H1 (cell line): Measurements from ENCODE around the gene EXT2. TPM values are rescaled to one million over a fixed set of nuclear protein-coding genes. Genes with fewer than 3 reads are reported as not detected.

ENCODE experiments used
- CTCF ChIA-PET: fragments of 300-600 bp; sonication (Branson Sonifier 250); formaldehyde crosslinking; loops from one replicate; lab custom pipeline; 2021; ENCODE audit not compliant: partially characterized antibody; lab: Charles Lee
- POLR2A ChIA-PET: fragments of 300-600 bp; sonication (Branson Sonifier 250); formaldehyde crosslinking; loops from one replicate; lab custom pipeline; 2021; ENCODE audit warnings: inconsistent platforms; ENCODE audit not compliant: partially characterized antibody; lab: Charles Lee
- DNase-seq, 2 experiments: peaks; one replicate each; pipeline versions ENCODE4 v3.0.0 to v3.0.0-alpha.2; 2010 to 2022; ENCODE audit warnings: low spot score in 2 of 2, low read depth in 1 of 2, mixed read lengths in 1 of 2
- FAIRE-seq: peaks from 2 replicates; lab custom pipeline; 2011; peaks lifted over from hg19 to GRCh38; lab: Jason Lieb, UNC
- H2AFZ ChIP-seq: 2 replicates; pipeline ENCODE4 v1.8.1; 2012; ENCODE audit warnings: low read length, inconsistent platforms
- H2AK5ac ChIP-seq: 2 replicates; pipeline ENCODE4 v1.6.1; 2013; ENCODE audit warnings: low read depth, low read length
- H2BK120ac ChIP-seq: replicated peaks from 2 replicates; pipeline ENCODE3; 2013; ENCODE audit warnings: low read depth, low read length, inconsistent platforms
- H2BK12ac ChIP-seq: 2 replicates; pipeline ENCODE4 v1.6.1; 2013; ENCODE audit warnings: low read depth, low read length
- H2BK15ac ChIP-seq: 2 replicates; pipeline ENCODE4 v1.6.1; 2013; ENCODE audit warnings: low read length
- H2BK20ac ChIP-seq: 2 replicates; pipeline ENCODE4 v1.6.1; 2013; ENCODE audit warnings: low read length
- H2BK5ac ChIP-seq: 2 replicates; pipeline ENCODE4 v1.6.1; 2013; ENCODE audit warnings: low read depth, low read length
- H3K14ac ChIP-seq: 2 replicates; pipeline ENCODE4 v1.6.1; 2013; ENCODE audit warnings: inconsistent platforms; ENCODE audit not compliant: insufficient read length
- H3K18ac ChIP-seq: 2 replicates; pipeline ENCODE4 v1.6.1; 2013; ENCODE audit warnings: low read length; ENCODE audit errors: extremely low read depth
- H3K23ac ChIP-seq: 2 replicates; pipeline ENCODE4 v1.6.1; 2013; ENCODE audit warnings: inconsistent platforms; ENCODE audit not compliant: insufficient read length
- H3K23me2 ChIP-seq: 2 replicates; pipeline ENCODE4 v1.6.1; 2013; ENCODE audit warnings: low read depth, low read length
- H3K27ac ChIP-seq: 2 replicates; pipeline ENCODE4 v1.6.1; 2011; ENCODE audit warnings: low read depth, low read length, inconsistent platforms
- H3K27me3 ChIP-seq, 4 experiments: replicated peaks in 1 of 4; 1 replicate in 1 of 4; 2 replicates in 3 of 4; pipeline versions ENCODE4 v1.6.1 to v1.8.1; 2011 to 2013; ENCODE audit warnings: low read length in 3 of 4, mild to moderate bottlenecking in 3 of 4, inconsistent platforms in 2 of 4, mixed read lengths in 2 of 4, moderate library complexity in 1 of 4; ENCODE audit not compliant: control insufficient read depth in 3 of 4, insufficient read depth in 3 of 4; ENCODE audit errors: extremely low read depth in 1 of 4
- H3K36me3 ChIP-seq, 4 experiments: 2 replicates each; pipeline versions ENCODE4 v1.6.1 to v1.8.1; 2011 to 2013; ENCODE audit warnings: mild to moderate bottlenecking in 4 of 4, low read length in 3 of 4, moderate library complexity in 2 of 4, control low read depth in 1 of 4, inconsistent platforms in 1 of 4; ENCODE audit not compliant: insufficient read depth in 4 of 4, control insufficient read depth in 2 of 4
- H3K4ac ChIP-seq: replicated peaks from 2 replicates; pipeline ENCODE3; 2013; ENCODE audit warnings: low read length, low read depth, mixed read lengths, inconsistent platforms; ENCODE audit not compliant: insufficient read length
- H3K4me1 ChIP-seq, 4 experiments: replicated peaks in 1 of 4; 1 replicate in 1 of 4; 2 replicates in 3 of 4; pipeline versions ENCODE4 v1.6.1 to v1.8.1; 2011 to 2013; ENCODE audit warnings: low read length in 3 of 4, inconsistent platforms in 2 of 4, mixed read lengths in 1 of 4; ENCODE audit not compliant: insufficient read depth in 4 of 4, control insufficient read depth in 3 of 4
- H3K4me2 ChIP-seq, 2 experiments: 2 replicates each; pipeline versions ENCODE4 v1.6.1 to v1.8.1; 2011 to 2013; ENCODE audit warnings: low read depth in 2 of 2, low read length in 2 of 2, control low read depth in 1 of 2, inconsistent platforms in 1 of 2, mild to moderate bottlenecking in 1 of 2; ENCODE audit not compliant: insufficient read depth in 1 of 2
- H3K4me3 ChIP-seq, 4 experiments: fragments of 200-600, 300-600 bp in 1 of 4; sonication (generic), shearing (Covaris generic), sonication (Bioruptor Twin) in 1 of 4; 2 replicates each; pipeline versions ENCODE4 v1.5.1 to v1.8.1; 2011 to 2016; ENCODE audit warnings: low read length in 4 of 4, low read depth in 3 of 4, control low read depth in 2 of 4, inconsistent platforms in 2 of 4, mild to moderate bottlenecking in 2 of 4, mixed read lengths in 1 of 4, moderate library complexity in 1 of 4; ENCODE audit not compliant: insufficient read depth in 2 of 4; ENCODE audit errors: extremely low read depth in 1 of 4
- H3K56ac ChIP-seq: replicated peaks from 2 replicates; pipeline ENCODE3; 2013; ENCODE audit warnings: low read depth, mild to moderate bottlenecking, mixed read lengths, low read length, inconsistent platforms; ENCODE audit not compliant: insufficient read length
- H3K79me1 ChIP-seq: 2 replicates; pipeline ENCODE4 v1.6.1; 2013; ENCODE audit warnings: low read depth, low read length, control low read depth
- H3K79me2 ChIP-seq, 2 experiments: 2 replicates each; pipeline versions ENCODE4 v1.6.1 to v1.8.1; 2012 to 2013; ENCODE audit warnings: low read length in 2 of 2, mild to moderate bottlenecking in 2 of 2, inconsistent platforms in 1 of 2; ENCODE audit not compliant: insufficient read depth in 2 of 2, control insufficient read depth in 1 of 2
- H3K9ac ChIP-seq, 4 experiments: replicated peaks in 1 of 4; 1 replicate in 1 of 4; 2 replicates in 3 of 4; pipeline versions ENCODE4 v1.6.1 to v1.8.1; 2011 to 2013; ENCODE audit warnings: low read depth in 3 of 4, low read length in 3 of 4, control low read depth in 2 of 4, mild to moderate bottlenecking in 2 of 4, moderate library complexity in 2 of 4, inconsistent platforms in 1 of 4; ENCODE audit errors: extremely low read depth in 1 of 4
- H3K9me3 ChIP-seq, 2 experiments: 2 replicates each; pipeline versions ENCODE4 v1.6.1 to v1.8.1; 2012 to 2013; ENCODE audit warnings: mild to moderate bottlenecking in 2 of 2, moderate library complexity in 2 of 2, control low read depth in 1 of 2, inconsistent platforms in 1 of 2, low read depth in 1 of 2, low read length in 1 of 2, mixed read lengths in 1 of 2; ENCODE audit not compliant: insufficient read depth in 2 of 2
- H4K20me1 ChIP-seq, 2 experiments: replicated peaks in 1 of 2; 2 replicates each; pipeline versions ENCODE3 to v1.8.1; 2011 to 2013; ENCODE audit warnings: inconsistent platforms in 2 of 2, low read length in 2 of 2, mild to moderate bottlenecking in 1 of 2; ENCODE audit not compliant: insufficient read depth in 2 of 2, control insufficient read depth in 1 of 2
- H4K5ac ChIP-seq: 2 replicates; pipeline ENCODE4 v1.6.1; 2013; ENCODE audit warnings: low read length, low read depth, mixed read lengths, inconsistent platforms; ENCODE audit not compliant: insufficient read length
- H4K8ac ChIP-seq: 2 replicates; pipeline ENCODE4 v1.8.0; 2013; ENCODE audit warnings: mild to moderate bottlenecking, moderate library complexity, low read length, inconsistent platforms; ENCODE audit not compliant: insufficient read depth; ENCODE audit errors: extremely low read depth
- H4K91ac ChIP-seq: replicated peaks from 2 replicates; pipeline ENCODE3; 2013; ENCODE audit warnings: low read length, mixed read lengths, inconsistent platforms; ENCODE audit not compliant: insufficient read length
- EGR1 ChIP-seq: IDR thresholded peaks from 2 replicates; pipeline ENCODE4 v1.6.1; 2011; ENCODE audit warnings: low read depth, low read length, borderline replicate concordance
- GABPA ChIP-seq: IDR thresholded peaks from 2 replicates; pipeline ENCODE4 v1.6.1; 2011; ENCODE audit warnings: mild to moderate bottlenecking, low read length, moderate library complexity, borderline replicate concordance; ENCODE audit not compliant: insufficient read depth
- PHF8 ChIP-seq: fragments of 200-600 bp; sonication (generic); conservative IDR thresholded peaks from 2 replicates; pipeline ENCODE4 v1.7.1; 2012; ENCODE audit warnings: low read depth, mild to moderate bottlenecking, inconsistent platforms, low read length, moderate library complexity
- POLR2AphosphoS5 ChIP-seq: IDR thresholded peaks from 2 replicates; pipeline ENCODE4 v1.6.1; 2011; ENCODE audit warnings: low read depth, low read length
- RAD21 ChIP-seq, 2 experiments: IDR thresholded peaks in 1 of 2; conservative IDR thresholded peaks in 1 of 2; 2 replicates each; pipeline ENCODE4 v1.6.1; 2011; ENCODE audit warnings: low read depth in 2 of 2, low read length in 2 of 2, improper control_type of control experiment in 1 of 2, inconsistent platforms in 1 of 2, mild to moderate bottlenecking in 1 of 2, moderate library complexity in 1 of 2
- RNF2 ChIP-seq: fragments of 200-900, 300-1000 bp; sonication (generic); IDR thresholded peaks from 2 replicates; pipeline ENCODE4 v1.7.1; 2016; ENCODE audit warnings: borderline replicate concordance, low read depth, mild to moderate bottlenecking, antibody characterized with exemption, low read length; ENCODE audit not compliant: poor library complexity, severe bottlenecking; ENCODE audit errors: missing control alignments
- SIX5 ChIP-seq: IDR thresholded peaks from 2 replicates; pipeline ENCODE4 v1.6.1; 2011; ENCODE audit warnings: mild to moderate bottlenecking, low read depth, low read length
- TCF12 ChIP-seq: IDR thresholded peaks from 2 replicates; pipeline ENCODE4 v1.6.1; 2011; ENCODE audit warnings: low read depth, mild to moderate bottlenecking, low read length
- WGBS, 2 experiments: shearing (Covaris generic) in 1 of 2; methylation state at CpG; one replicate each; pipeline versions ENCODE4 v1.1.6 to v1.1.7; 2013 to 2015; ENCODE audit warnings: low lambda C conversion rate in 2 of 2, mixed read lengths in 2 of 2, inconsistent platforms in 1 of 2, low coverage in 1 of 2, missing lambda C conversion rate in 1 of 2; ENCODE audit not compliant: insufficient replicate concordance in 2 of 2, insufficient coverage in 1 of 2, insufficient read length in 1 of 2; ENCODE audit errors: extremely low coverage in 1 of 2, missing lambda C conversion rate in 1 of 2; 5-methylcytosine and 5-hydroxymethylcytosine counted together
- polyA plus RNA-seq, 7 experiments: library from polyadenylated mRNA; depleted of rRNA in 3 of 7; stranded (reverse) in 5 of 7; unstranded in 2 of 7; fragments of >200 nt in 5 of 7; fragments of 200-250 nt in 2 of 7; gene quantifications; 1 replicate in 5 of 7; 2 replicates in 1 of 7; 4 replicates in 1 of 7; pipeline versions ENCODE4 v1.2.1 to v1.2.3, GENCODE V29; 2011 to 2013; ENCODE audit warnings: missing spikeins in 2 of 7, mixed read lengths in 2 of 7
- total RNA-seq: library from RNA; stranded (reverse); fragmentation: NEBNext Ultra II Directional; extraction: Animal tissue kit (Norgen Biotek cat#: 25700); gene quantifications from 2 replicates; pipeline ENCODE4 v1.2.1, GENCODE V29; 2021

Gene EXT2
- total and polyA plus RNA-seq, 2 of the 8 experiments (the other 6 are each of a cell fraction or from before 2014, with no cell fraction given), result 29.8 to 42.8 TPM

DNA sequence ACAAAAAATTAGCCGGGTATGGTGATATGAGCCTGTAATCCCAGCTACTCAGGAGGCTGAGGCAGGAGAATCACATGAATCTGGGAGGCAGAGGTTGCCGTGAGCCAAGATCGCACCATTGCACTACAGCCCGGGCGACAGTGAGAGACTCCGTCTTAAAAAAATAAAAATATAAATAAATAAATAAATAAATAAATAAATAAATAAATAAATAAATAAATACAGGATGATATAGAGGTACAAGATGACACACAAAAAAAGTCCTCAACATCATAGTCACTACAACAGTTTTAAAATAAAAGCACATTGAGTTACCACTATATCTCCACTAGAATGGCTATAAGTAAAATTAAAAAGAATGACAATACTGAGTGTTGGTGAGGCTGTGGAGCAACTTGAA, 116.7 kb downstream of the EXT2 start:
- Histone ChIP-seq H3K9me3 (peaks cover 0 to 6% of the 10 kb centered on the region in 2 experiments; a peak in 1 of 4 replicates), H2BK20ac (no peak overlapping the region), H3K4ac (no peak overlapping the region), H2BK5ac (no peak overlapping the region), H4K8ac (no peak overlapping the region), H3K27me3 (no peaks in the 10 kb centered on the region), H2AFZ (no peak overlapping the region), H3K79me1 (no peaks in the 10 kb centered on the region), H3K36me3 (no peaks in the 10 kb centered on the region; a peak in 2 of 8 replicates), H3K18ac (no peak overlapping the region), H3K23ac (no peak overlapping the region), H3K4me2 (no peak overlapping the region), H3K23me2 (no peaks in the 10 kb centered on the region), H3K9ac (no peak overlapping the region), H3K27ac (no peak overlapping the region), H2BK15ac (no peak overlapping the region), H2BK12ac (no peak overlapping the region), H3K4me3 (no peak overlapping the region), H4K5ac (no peak overlapping the region), H4K91ac (no peak overlapping the region), H3K4me1 (no peaks in the 10 kb centered on the region), H2BK120ac (no peak overlapping the region), H3K79me2 (no peaks in the 10 kb centered on the region), H4K20me1 (no peaks in the 10 kb centered on the region), H2AK5ac (no peak overlapping the region), H3K56ac (no peak overlapping the region), H3K14ac (no peak overlapping the region)
- WGBS, 2 experiments, result 94% methylated on average over 6 of the region's 6 CpGs; no CpG with 5 or more reads in 1 of the 2 experiments
- FAIRE-seq, result no peak
- ChIA-PET POLR2A (no interaction called here), CTCF (interaction anchor here (1.1 kb wide), 1 partner anchor 327 kb away, joined by 3 read pairs; no protein-coding TSS in a partner anchor)
- TF ChIP-seq SIX5, result no peak
- no peak for TF ChIP-seq EGR1
- TF ChIP-seq RAD21 (IDR thresholded peaks at IDR 0.05 in 1 of 2, conservative IDR thresholded peaks at IDR 0.05 in 1 of 2; ENCODE audit: low read depth in 2 of 2, low read length in 2 of 2), result no peak
- no peak for TF ChIP-seq TCF12
- TF ChIP-seq GABPA, result no peak
- TF ChIP-seq RNF2, result no peak
- TF ChIP-seq POLR2AphosphoS5, result no peak
- no peak for TF ChIP-seq PHF8
- DNase-seq, result no peak
